GM18502 (cell line): ENCODE measurements around the gene TTPAL.

ENCODE experiments used
- ATAC-seq: cut with Tn5 transposase; IDR thresholded peaks from one replicate; pipeline ENCODE4 v1.9.1; 2021; ENCODE audit warnings: mild to moderate bottlenecking; ENCODE audit not compliant: unreplicated experiment, poor library complexity

Gene TTPAL

DNA sequence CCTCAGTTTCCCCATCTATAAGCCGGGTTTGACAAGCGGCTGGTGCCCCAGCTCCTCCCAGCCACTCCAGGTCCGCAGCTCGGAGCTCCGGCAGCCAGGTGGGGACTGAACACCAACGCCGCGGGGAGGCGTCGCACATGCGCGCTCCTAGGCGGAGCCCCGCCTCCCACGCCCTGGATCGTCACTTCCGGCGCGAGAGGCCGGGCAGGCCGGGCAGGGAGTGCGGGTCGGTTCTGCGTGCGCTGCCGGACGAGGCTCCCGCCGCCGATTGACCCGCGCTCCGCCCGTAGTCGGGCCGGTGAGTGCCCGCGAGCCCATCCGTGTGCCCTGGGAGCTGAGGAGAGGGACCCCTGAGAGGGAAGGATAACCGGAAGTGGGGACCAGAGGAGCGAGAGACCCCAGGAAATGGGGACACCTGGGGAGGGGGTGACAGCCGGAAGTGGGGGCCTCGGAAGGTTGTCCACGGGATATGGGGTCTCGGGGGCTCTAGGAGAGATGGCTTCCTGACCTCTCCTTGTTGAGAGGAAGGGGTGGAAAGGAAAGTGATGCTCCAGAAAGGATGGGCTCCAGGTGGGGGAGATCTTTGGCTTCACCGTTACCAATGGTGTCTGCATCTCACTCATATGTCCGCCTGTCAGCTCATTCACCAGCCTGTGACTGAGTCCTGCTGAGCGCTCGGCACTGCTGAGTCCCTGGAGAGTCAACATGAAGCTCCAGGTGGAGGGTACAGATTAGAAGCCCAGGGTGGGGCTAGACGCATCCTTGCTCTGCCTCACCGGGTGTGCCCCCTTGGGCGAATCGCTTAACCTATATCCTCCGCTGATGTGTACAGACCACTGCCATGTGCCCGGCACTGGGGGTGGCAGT is at the start of gene TTPAL:
TTPAL (plus strand) TSS at position 181 of the 867 bp plus-strand sequence. CDS start 4,126 bp downstream, outside the sequence.
- peak; percentile 97 for ATAC-seq

- ATAC-seq: no peak
Measured at GRCh38 chr20:44425923-44426322, 49.8 kb upstream of the TTPAL start.

GRCh38 chr20:44426879-44427790 is 48.5 kb upstream of the TTPAL start:
- no peak for ATAC-seq

- ATAC-seq: no peak
Measured at GRCh38 chr20:44427804-44428173, 47.9 kb upstream of the TTPAL start.

- no peak for ATAC-seq
Measured at GRCh38 chr20:44428174-44429016, 47.3 kb upstream of the TTPAL start.

DNA sequence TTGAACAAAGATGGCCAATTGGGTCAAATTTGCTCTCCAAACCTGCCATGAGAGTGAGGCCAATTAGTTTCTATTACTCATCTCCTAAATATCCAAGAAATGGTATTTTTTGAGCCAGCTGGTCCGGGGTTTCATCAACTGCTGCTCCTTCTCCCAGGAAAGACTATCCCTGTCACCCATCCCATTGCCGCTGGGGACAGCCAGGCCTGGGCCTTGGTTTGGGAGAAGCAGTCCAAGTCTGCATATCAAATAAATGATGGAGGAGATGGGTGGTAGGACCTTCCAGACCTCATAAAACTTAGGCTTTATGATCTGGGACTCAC is 46.7 kb upstream of the TTPAL start:
- ATAC-seq: no peak

DNA sequence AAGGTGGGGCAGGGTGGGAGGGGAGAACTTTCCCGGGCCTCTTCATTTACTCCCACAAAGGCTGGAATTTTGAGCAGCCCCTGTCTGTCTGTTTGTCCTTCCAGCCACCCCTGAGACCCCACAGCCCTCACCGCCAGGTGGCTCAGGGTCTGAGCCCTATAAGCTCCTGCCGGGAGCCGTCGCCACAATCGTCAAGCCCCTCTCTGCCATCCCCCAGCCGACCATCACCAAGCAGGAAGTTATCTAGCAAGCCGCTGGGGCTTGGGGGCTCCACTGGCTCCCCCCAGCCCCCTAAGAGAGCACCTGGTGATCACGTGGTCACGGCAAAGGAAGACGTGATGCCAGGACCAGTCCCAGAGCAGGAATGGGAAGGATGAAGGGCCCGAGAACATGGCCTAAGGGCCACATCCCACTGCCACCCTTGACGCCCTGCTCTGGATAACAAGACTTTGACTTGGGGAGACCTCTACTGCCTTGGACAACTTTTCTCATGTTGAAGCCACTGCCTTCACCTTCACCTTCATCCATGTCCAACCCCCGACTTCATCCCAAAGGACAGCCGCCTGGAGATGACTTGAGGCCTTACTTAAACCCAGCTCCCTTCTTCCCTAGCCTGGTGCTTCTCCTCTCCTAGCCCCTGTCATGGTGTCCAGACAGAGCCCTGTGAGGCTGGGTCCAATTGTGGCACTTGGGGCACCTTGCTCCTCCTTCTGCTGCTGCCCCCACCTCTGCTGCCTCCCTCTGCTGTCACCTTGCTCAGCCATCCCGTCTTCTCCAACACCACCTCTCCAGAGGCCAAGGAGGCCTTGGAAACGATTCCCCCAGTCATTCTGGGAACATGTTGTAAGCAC is 46.0 kb upstream of the TTPAL start:
- ATAC-seq: no peak

GRCh38 chr20:44430270-44431065 is 45.2 kb upstream of the TTPAL start:
- ATAC-seq: no peak

- ATAC-seq: no peak
Measured at GRCh38 chr20:44431118-44431501, 44.6 kb upstream of the TTPAL start.

- ATAC-seq: no peak
Measured at GRCh38 chr20:44431502-44432234, 44.0 kb upstream of the TTPAL start.

DNA sequence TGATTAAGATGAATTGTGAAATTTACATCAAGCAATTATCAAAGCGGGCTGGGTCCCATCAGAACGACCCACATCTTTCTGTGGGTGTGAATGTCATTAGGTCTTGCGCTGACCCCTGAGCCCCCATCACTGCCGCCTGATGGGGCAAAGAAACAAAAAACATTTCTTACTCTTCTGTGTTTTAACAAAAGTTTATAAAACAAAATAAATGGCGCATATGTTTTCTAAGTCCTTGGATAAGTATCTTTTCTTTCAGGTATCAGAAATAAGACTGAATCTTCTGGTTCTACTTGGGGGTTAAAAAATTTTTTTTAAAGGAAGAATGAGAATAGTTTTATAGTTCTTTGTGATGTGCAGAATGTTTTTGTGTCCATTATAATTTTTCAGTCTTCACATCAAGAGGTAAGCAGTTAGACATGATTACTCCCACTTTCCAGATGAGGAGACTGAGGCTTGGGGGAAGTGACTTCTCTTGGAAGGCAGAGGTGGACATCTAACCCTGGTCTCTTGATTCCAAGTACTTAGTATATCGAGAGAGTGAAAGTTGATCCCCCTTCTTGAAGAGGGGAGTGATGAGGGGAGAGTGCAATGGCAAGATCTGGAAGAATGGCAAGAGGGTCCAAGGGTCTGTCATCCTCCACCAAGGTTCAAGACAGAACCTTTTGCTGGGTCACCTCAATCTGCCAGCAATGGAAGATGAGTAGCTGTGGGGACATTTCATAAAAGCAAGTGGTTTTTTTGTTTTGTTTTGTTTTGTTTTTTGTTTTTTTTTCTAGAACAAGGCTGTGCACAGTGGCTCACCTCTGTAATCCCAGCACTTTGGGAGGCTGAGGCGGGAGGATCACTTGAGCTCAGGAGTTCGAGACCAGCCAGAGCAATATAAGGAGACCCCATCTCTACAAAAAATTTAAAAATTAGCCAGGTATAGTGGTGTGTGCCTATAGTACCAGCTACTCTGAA is 42.8 kb upstream of the TTPAL start:
- no peak for ATAC-seq

DNA sequence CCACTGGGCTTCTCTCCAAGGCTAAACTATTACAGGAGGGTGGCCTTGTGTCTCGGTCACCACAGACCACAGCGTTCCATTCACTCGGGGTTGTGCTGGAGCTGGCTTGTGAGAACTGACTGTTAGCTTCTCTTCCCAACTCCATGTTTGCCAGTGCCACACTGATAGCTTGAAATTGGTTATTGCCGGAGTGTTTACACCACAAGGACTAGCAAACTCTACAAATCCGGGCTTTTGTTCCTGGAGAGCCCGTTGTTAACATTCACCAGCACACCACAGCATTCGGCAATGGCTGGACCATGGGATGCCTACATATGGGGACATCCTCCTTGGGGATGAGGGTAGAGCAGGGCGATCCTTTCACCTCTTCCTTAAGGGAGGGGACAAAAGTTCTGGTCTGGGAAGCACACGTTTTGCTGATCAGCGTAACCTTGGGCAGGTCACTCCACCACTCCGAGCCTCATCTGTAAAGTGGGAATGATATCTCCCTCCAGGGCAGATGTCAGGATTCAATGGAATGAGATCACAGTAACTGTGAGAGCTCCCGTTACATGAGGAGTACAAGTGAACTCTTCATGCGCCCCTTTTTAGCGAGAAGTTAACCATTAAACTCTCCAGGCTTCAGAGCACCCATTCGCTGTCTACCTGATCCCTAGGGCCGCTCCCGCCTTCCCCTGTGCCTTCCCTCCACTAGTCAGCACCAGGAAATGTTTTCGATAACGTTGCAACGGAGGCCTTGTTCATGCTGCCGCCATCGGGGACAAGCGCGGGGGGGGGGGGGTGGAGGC is 41.7 kb upstream of the TTPAL start:
- no peak for ATAC-seq

- ATAC-seq: no peak
Measured at GRCh38 chr20:44435630-44436335, 39.9 kb upstream of the TTPAL start.

DNA sequence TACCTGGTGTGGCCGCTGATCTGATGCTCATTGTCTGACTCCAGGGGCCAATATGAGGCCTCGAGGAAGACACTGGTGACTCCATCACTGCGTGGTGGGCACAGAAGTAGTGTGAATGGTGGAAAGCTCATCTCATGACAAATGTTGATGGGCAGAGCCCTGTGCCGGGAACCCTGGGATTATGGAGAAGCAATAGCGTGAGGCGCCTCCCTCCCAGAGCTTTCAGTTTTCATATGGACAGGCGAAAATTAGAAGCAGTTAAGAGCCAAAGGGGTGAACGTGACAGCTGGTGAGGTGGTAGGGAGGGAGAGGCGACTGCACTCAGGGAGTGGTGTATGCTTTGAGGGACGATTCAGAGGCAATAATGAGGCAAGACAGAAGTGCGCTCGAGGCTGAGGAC is 39.3 kb upstream of the TTPAL start:
- no peak for ATAC-seq

DNA sequence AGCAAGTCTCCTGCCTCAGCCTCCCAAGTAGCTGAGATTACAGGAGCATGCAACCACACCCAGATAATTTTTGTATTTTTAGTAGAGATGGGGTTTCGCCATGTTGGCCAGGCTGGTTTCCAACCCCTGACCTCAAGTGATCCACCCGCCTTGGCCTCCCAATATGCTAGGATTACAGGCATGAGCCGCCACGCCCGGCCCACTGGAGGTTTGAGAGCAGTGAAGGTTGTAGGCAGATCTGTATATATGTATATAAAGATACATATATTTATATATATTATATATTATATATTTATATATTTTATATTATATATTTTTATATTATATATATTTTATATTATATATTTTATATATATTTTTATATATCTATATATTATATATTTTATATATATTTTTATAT is 38.2 kb upstream of the TTPAL start:
- ATAC-seq: no peak

DNA sequence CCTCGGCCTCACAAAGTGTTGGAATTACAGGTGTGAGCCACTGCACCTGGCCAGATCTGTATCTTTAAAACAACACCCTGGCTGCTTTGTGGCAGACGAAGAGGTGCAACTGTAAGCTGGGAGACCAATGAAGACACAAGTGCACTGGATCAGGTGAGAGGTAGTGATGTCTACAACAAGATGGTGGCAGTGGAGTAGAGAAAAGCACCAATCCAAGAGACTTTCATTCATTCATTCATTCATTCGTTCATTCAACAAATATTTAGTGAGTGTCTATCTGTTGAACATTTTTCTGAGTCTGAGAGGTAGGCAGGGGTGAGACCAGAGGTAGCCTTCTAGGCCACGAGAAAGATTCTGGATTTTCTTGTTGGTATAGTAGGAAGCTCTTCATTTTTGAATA is 36.9 kb upstream of the TTPAL start:
- ATAC-seq: no peak
